HG02852 (cell line): ENCODE measurements around the gene ACAP1.
A peak's percentile ranks its signal among the peaks of the same experiment; 100 is the strongest.

Source experiments
- ATAC-seq: cut with Tn5 transposase; IDR thresholded peaks from one replicate; pipeline ENCODE4 v1.9.1; 2021; ENCODE audit warnings: mild to moderate bottlenecking, moderate library complexity; ENCODE audit not compliant: unreplicated experiment

The ACAP1 gene

GRCh38 chr17:7309628-7310027, 26.7 kb upstream of the ACAP1 start:
- ATAC-seq: no peak

- ATAC-seq: no peak
Measured at GRCh38 chr17:7311110-7311705, 25.1 kb upstream of the ACAP1 start.

DNA sequence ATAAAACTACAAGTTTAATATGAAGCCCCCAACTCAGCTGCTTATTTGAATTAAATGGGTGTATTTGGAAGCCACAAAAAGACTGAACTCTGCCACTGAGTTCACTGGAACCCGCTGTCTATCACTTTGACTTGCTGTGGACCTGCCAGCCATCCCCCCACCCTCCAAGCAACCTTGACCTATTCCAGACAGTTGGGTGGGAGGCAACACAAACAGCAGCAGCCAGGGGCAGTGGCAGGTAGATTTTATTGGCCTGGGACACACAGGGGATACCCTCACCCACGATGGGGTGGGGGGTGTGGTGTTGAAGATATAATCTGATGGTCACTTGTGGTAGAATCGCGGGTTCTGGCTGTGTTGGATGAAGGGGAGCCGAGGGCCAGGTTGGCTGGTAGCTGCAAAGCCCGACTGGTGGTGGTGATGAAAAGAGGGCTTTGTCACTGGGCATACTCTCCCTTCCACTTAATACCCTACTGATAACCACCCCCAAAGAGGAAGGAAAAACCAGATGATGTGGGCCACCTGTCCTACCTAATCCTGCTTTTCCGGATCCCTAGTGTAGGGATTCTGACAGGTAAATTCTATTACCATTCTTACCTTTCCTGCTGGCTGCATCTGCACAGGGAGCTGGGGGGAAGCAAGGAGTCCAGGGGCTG, 23.8 kb upstream of the ACAP1 start:
- no peak for ATAC-seq

GRCh38 chr17:7313088-7313889, 23.0 kb upstream of the ACAP1 start:
- ATAC-seq: no peak

GRCh38 chr17:7313890-7314718, 22.2 kb upstream of the ACAP1 start:
- ATAC-seq: no peak

GRCh38 chr17:7314719-7315569, 21.4 kb upstream of the ACAP1 start, which contains the start of gene GPS2:
GPS2 (minus strand) TSS chr17:7315360; CDS start chr17:7315052, 308 bp downstream.
- ATAC-seq: peak; percentile 63

- ATAC-seq: no peak
Measured at GRCh38 chr17:7315570-7316235, 20.6 kb upstream of the ACAP1 start.

- ATAC-seq: no peak
Measured at GRCh38 chr17:7317161-7317803, 19.0 kb upstream of the ACAP1 start.

DNA sequence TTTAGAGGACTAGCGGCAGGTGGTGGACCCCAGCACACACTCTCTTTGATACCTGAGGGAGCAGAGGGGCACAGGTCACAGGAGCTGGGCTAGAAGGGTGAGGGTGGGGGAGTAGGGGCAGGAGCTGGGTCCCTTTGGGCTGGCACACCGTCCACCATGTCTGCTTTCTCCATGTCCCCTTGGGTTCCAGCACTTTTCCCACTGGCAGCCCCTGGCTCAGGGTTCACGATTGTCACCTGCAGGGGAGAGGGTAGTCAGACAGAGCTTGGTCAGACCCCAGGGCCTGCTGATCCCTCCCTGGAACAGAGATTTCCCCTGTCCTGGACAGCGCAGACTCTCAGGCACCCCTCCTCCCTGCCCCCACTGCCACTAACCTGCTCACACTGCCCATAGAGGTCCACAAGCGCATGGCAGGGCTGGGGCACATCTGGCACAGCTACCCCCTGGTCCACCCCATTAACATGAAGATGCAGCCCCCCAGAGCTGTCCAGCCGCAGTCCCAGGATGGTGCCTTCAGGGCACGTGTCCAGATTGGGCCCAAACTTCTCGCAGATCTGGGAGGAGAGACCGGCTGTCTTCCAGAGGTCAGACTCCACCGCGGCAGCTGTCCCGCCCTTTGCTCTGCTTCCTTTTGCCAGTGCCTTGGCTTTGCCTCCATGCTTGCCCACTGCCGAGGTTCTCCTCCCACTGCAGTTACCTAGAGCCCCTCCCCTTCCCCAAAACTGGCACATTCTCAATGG, 18.0 kb upstream of the ACAP1 start:
- ATAC-seq: no peak

DNA sequence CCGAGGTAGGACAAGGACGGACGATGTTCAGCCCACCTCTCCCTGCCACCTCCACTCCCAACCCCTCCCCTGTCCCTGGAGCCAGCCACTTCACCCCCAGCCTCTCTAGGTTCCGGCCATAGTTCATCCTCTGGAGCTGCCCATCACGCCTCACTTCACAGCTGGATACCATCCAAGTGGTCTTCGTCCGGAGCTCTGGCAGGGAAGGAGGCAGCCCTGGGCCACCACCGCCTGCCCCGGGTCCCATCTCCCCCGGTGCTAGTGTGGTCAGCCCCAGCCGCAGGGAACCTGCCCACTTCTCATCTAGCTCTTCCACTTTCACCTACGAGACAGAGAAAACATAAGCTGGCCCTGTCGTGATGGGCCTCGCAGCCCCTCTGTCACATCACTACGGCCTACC, 14.9 kb upstream of the ACAP1 start:
- no peak for ATAC-seq

DNA sequence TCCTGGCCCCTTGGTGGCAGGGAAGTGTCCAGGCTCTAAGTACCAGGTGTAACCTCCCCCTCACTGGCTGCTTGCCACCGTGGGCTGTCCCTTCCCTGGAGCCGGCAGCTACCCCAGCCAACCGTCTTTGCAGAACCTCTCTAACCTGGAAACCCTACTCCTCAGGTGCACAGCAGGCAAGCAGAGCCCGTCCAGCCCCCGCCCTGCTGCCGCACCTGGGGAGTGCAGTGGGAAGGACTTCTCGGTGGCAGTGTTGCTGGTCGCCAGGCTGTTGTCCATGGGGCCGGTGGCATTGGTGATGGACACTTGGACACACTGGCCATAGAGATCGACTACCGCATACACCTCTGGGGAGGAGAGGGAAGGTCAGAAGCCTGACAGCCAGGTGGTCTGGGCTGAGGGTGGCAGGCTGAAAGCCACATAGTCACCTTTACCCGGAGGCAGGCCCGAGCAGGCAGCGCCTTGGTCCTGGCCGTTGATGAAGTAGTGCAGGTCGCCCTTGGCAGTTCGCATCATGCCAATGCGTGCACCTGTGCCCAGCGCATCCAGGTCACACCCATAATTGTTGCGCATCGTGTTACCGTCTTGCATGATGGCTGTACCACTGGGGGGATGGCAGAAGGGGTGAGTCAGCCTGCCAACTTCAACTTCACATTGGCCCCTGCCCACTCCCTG, 13.7 kb upstream of the ACAP1 start:
- no peak for ATAC-seq

DNA sequence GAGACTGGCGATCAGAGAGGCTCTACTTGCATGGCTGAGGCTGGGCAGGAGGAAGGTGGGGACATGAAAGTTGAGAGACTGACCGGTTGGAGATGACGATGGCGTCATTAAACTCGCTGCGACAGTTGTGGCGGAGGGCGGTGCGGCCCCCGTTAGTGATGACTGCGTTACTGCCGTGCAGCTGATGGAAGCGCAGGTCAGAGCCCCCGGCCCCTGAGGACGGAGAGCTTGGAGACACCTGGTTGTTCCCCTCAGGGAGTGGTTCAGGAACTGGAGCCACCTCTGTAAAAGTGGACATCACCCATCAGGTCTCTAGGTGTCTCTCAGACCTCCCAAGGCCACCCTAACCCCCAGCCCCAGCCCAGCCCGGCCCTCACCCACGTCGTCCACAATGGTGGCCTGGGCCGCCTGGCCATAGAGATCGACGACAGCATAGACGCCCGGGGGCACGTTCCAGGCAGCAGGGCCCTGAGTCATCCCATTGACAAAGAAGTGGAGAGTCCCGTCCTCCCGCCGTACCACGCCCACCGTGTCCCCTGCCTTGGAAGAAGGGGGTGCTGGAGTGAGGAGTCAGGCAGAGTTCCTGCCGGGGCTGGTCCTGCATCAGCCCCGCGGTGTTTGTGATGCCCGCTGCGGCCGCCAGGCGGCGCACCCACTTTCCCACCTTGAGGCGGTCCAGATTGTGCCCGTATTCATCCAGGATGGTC, 12.4 kb upstream of the ACAP1 start:
- ATAC-seq: no peak

- ATAC-seq: no peak
Measured at GRCh38 chr17:7324438-7324779, 11.9 kb upstream of the ACAP1 start.

DNA sequence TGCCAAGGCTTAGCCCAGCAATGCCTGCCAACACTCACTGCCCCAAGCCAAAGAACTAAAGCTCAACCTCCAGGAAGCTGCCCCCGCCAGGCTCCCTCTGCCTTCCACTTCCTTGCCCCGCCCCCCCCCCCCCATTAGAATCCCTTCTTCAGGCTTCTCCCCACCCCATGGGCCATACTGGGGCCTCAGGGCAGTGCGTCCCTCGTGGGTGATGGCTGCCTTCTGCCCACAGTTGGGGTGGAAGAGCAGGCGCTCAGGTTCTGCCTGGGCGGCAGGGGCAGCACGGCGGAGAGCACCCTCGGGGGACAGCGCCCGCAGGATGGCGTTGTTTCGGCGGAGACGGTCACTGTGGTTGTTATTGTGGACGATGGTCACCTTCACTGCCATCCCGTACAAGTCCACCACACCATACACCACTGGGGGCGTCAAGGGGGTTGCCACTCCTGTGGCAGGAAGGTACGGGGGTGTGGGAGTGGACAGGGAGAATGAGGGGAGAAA, 11.2 kb upstream of the ACAP1 start:
- ATAC-seq: no peak

DNA sequence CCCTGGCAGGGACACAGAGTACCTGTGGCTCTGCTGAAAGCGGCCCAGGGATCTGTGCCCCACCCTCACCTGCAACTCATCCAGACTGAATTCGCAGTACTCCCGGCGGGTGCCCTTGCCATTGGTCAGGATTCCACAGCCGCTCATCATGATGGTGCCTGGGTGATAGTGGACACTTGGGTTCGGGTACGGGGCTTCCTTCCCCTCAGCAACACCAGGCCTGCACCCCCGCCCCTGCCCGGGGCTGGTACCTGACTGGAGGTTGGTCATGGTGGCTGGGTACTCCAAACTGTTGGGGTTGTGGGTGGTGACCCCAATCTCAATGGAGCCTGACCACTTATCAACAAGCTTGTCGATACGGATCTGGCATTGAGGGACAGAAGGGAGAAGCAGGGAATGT, 10.1 kb upstream of the ACAP1 start:
- no peak for ATAC-seq

- no peak for ATAC-seq
Measured at GRCh38 chr17:7327056-7327455, 9.3 kb upstream of the ACAP1 start.

DNA sequence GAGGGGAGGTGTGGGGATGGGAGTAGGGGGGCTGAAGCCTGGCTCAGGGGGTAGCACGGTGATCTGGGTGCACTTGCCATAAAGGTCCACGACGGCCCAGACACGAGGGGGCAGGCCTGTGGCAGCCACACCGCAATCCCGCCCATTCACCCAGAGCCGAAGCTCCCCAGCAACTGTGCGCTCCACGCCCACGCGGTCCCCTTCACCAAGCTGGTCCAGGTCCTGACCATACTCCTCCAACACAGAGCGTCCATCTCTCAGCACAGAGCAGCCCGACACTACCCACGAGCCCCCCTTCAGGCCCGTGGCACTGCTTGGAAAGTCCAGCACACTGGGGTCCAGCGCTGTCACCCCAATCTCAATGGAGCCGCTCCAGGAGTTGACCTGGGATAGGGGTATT, 8.8 kb upstream of the ACAP1 start:
- no peak for ATAC-seq
